HG03558 (cell line): Measurements from ENCODE around the gene PRR23B.

Experiments
- ATAC-seq: cut with Tn5 transposase; IDR thresholded peaks from one replicate; pipeline ENCODE4 v1.9.1; 2021; ENCODE audit warnings: moderate number of reproducible peaks; ENCODE audit not compliant: unreplicated experiment; ENCODE audit errors: extremely low read depth

The PRR23B gene

GRCh38 chr3:138975351-138975750, 45.4 kb downstream of the PRR23B start:
- ATAC-seq: no peak

GRCh38 chr3:138974462-138974861, 46.3 kb downstream of the PRR23B start:
- no peak for ATAC-seq

- ATAC-seq: no peak
Measured at GRCh38 chr3:138972941-138973340, 47.8 kb downstream of the PRR23B start.

DNA sequence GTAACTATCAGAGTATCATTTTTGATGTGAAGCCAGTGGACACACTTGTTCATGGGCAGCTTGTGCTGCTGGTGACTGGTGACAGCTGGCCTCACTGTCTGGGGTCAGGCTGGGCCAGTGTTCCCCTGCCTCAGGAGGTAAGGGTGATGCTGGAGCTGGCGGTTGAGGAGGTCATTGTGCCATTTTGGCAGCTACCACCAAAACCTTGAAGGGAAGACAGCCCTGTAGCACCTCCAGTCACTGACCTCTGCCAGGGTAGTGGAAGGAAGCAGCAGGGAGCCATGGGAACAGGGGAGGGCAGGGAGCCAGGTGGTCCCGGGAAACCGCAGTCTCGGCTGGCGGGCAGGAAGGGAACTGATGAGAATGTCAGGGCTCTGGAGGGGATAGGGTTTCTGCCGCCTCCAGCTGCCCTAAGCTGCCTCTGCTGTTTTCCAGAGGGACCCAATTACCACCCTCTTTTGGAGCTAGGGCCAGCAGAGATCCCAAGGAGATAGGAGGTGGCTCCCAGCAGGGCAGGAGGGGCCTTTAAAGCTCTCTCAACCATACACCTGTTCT, 48.9 kb downstream of the PRR23B start:
- ATAC-seq: no peak
